ENCODE results near the gene DHRS3. TPM values are rescaled to one million over a fixed set of nuclear protein-coding genes. Genes with fewer than 3 reads are reported as not detected.

DHRS3 gene
- total and polyA plus RNA-seq, 10 of the 15 experiments (the other 5 are each of a cell fraction or from before 2014, with no cell fraction given), result 0.23 to 29.7 (median 1.2) TPM

- TF ChIP-seq, protein P1, sequence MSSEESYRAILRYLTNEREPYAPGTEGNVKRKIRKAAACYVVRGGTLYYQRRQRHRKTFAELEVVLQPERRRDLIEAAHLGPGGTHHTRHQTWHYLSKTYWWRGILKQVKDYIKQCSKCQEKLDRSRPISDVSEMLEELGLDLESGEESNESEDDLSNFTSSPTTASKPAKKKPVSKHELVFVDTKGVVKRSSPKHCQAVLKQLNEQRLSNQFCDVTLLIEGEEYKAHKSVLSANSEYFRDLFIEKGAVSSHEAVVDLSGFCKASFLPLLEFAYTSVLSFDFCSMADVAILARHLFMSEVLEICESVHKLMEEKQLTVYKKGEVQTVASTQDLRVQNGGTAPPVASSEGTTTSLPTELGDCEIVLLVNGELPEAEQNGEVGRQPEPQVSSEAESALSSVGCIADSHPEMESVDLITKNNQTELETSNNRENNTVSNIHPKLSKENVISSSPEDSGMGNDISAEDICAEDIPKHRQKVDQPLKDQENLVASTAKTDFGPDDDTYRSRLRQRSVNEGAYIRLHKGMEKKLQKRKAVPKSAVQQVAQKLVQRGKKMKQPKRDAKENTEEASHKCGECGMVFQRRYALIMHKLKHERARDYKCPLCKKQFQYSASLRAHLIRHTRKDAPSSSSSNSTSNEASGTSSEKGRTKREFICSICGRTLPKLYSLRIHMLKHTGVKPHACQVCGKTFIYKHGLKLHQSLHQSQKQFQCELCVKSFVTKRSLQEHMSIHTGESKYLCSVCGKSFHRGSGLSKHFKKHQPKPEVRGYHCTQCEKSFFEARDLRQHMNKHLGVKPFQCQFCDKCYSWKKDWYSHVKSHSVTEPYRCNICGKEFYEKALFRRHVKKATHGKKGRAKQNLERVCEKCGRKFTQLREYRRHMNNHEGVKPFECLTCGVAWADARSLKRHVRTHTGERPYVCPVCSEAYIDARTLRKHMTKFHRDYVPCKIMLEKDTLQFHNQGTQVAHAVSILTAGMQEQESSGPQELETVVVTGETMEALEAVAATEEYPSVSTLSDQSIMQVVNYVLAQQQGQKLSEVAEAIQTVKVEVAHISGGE (CRISPR knock-in tag; IDR thresholded peaks at IDR 0.05), result no peak
- no peak for TF ChIP-seq SRF (IDR thresholded peaks at IDR 0.05; ENCODE audit: low read depth in 2 of 2, low read length in 2 of 2)
Observed at GRCh38 chr1:12592496-12592895, 25.5 kb downstream of the DHRS3 start (continued).

DNA sequence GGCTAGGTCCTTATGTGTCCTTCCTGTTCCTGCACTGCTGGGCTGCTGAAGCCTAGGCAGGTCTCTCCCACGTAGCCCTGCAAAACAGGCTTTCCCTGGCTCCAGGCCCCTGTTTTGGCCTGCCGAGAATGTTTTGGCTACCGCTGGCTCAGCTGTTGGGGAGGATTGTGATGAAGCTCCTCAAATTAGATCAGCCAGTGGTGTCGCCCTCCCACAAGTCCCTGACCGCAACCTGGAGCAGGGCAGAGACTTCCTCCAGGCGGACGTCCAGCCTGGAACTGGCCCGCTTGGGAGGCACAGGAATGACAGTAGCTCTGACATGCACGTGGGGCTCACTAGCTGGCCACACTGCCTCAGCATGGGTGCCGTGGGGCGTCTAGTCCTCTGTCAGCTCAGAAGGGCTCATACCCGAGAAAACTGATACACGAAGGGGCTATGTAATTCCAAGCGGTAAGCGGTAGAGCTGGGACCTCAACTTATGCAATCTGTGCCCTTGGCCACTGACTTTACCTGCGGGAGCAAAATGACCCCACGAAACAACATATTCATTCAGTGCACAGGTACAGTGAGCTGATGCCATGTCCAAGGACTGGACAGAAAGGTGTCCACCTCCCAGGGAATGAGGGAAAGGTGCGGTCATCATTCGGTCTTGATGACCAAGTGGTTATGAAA lies 26.6 kb downstream of the DHRS3 start:
- DNase-seq (ENCODE audit: low read depth, low spot score) (no peak), ATAC-seq (no peak), FAIRE-seq (no peak)
- in situ Hi-C loops (cut with MboI), result no loop called here
- RAD21 ChIA-PET (ENCODE audit: unreplicated experiment), result no interaction called here
- CTCF ChIA-PET, result interaction anchor here (1.0 kb wide), 1 partner anchor 11 kb away, joined by 4 read pairs; no protein-coding TSS in a partner anchor
- Histone ChIP-seq H3K36me3 (ENCODE audit: control insufficient read depth in 2 of 2, insufficient read depth in 2 of 2, low read length in 1 of 2) (no peaks in the 10 kb centered on the region), H3K27ac (ENCODE audit: control insufficient read depth, insufficient read depth) (no peak overlapping the region), H3K79me2 (ENCODE audit: control insufficient read depth, insufficient read depth, low read length) (no peaks in the 10 kb centered on the region), H3K27me3 (replicated peaks in 1 of 2; ENCODE audit: control insufficient read depth in 2 of 2, insufficient read depth in 2 of 2, low read length in 1 of 2) (peaks cover 0 to 4% of the 10 kb centered on the region in 2 experiments; a peak in 3 of 4 replicates), H3K4me2 (ENCODE audit: control insufficient read depth, insufficient read depth) (no peak overlapping the region), H3K9ac (ENCODE audit: control insufficient read depth, insufficient read depth, low read length) (no peak overlapping the region), H2AFZ (ENCODE audit: control insufficient read depth, low read depth, low read length) (no peak overlapping the region), H3K4me1 (ENCODE audit: control insufficient read depth, insufficient read depth, low read length) (no peaks in the 10 kb centered on the region), H3K4me3 (no peak overlapping the region), H3K9me3 (replicated peaks; ENCODE audit: control insufficient read depth, insufficient read depth, low read length) (no peaks in the 10 kb centered on the region), H4K20me1 (ENCODE audit: control insufficient read depth, insufficient read depth) (0 out of 2 replicates have a peak, but pooled peaks cover 4% of the 10 kb centered on the region)
- POLR2A ChIA-PET, result no interaction called here
- SMC1A ChIA-PET (ENCODE audit: uncharacterized antibody, unreplicated experiment), result interaction anchor here (1.0 kb wide), 1 partner anchor 313 kb away, joined by 3 read pairs; no protein-coding TSS in a partner anchor
- WGBS (ENCODE audit: insufficient coverage, insufficient replicate concordance, low lambda C conversion rate, missing lambda C conversion rate), result 53% methylated on average over 19 of the region's 19 CpGs
- no TSS peak for BruUV-seq (replicated peaks)
- intact Hi-C loops (cut with micrococcal nuclease; ENCODE audit: unreplicated experiment), result no loop called here
- no peak for TF ChIP-seq POU2F2 (IDR thresholded peaks at IDR 0.05; ENCODE audit: borderline replicate concordance, low read depth, low read length)
- no peak for TF ChIP-seq NFYB (IDR thresholded peaks at IDR 0.05; ENCODE audit: insufficient read depth, low read depth, low read length)
- TF ChIP-seq SIN3A (IDR thresholded peaks at IDR 0.05; ENCODE audit: low read depth, low read length), result no peak
- TF ChIP-seq, protein P2, sequence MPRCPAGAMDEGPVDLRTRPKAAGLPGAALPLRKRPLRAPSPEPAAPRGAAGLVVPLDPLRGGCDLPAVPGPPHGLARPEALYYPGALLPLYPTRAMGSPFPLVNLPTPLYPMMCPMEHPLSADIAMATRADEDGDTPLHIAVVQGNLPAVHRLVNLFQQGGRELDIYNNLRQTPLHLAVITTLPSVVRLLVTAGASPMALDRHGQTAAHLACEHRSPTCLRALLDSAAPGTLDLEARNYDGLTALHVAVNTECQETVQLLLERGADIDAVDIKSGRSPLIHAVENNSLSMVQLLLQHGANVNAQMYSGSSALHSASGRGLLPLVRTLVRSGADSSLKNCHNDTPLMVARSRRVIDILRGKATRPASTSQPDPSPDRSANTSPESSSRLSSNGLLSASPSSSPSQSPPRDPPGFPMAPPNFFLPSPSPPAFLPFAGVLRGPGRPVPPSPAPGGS (IDR thresholded peaks at IDR 0.05; ENCODE audit: borderline replicate concordance, insufficient read depth, low read depth, low read length, poor library complexity, severe bottlenecking), result no peak
- TF ChIP-seq LARP7 (IDR thresholded peaks at IDR 0.05), result no peak
- TF ChIP-seq GATAD2B (conservative IDR thresholded peaks at IDR 0.05; ENCODE audit: low read depth), result no peak
- TF ChIP-seq, protein P3, sequence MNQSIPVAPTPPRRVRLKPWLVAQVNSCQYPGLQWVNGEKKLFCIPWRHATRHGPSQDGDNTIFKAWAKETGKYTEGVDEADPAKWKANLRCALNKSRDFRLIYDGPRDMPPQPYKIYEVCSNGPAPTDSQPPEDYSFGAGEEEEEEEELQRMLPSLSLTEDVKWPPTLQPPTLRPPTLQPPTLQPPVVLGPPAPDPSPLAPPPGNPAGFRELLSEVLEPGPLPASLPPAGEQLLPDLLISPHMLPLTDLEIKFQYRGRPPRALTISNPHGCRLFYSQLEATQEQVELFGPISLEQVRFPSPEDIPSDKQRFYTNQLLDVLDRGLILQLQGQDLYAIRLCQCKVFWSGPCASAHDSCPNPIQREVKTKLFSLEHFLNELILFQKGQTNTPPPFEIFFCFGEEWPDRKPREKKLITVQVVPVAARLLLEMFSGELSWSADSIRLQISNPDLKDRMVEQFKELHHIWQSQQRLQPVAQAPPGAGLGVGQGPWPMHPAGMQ (IDR thresholded peaks at IDR 0.05; ENCODE audit: borderline replicate concordance), result no peak
- no peak for TF ChIP-seq TCF12 (IDR thresholded peaks at IDR 0.05; ENCODE audit: low read depth, low read length)
- no peak for TF ChIP-seq ZBED1 (IDR thresholded peaks at IDR 0.05; ENCODE audit: borderline replicate concordance)
- no peak for TF ChIP-seq CEBPZ (IDR thresholded peaks at IDR 0.05; ENCODE audit: low read depth, low read length)
